T47D (cell line): ENCODE results near the gene ZNF699.
A peak's percentile ranks its signal among the peaks of the same experiment; 100 is the strongest.
"Not testable (repeated sequence)": the region's sequence is repeated elsewhere in the genome, so short reads cannot be mapped to it uniquely, and the experiment has no call there.

ENCODE experiments used
- DNase-seq, 2 experiments: peaks; one replicate each; pipeline versions ENCODE4 v3.0.0 to v3.0.0-alpha.2; 2011 to 2012; ENCODE audit warnings: low read depth in 1 of 2, low spot score in 1 of 2
- JUND ChIP-seq: IDR thresholded peaks from 2 replicates; pipeline ENCODE4 v1.6.1; 2012; ENCODE audit warnings: low read depth
- in situ Hi-C: cut with HindIII; loops from 2 replicates; pipeline ENCODE4 v1.10.0; 2016; ENCODE audit warnings: low sequenced_read_pairs, low pct_unique_long_range_greater_than_20kb

ZNF699 gene

DNA sequence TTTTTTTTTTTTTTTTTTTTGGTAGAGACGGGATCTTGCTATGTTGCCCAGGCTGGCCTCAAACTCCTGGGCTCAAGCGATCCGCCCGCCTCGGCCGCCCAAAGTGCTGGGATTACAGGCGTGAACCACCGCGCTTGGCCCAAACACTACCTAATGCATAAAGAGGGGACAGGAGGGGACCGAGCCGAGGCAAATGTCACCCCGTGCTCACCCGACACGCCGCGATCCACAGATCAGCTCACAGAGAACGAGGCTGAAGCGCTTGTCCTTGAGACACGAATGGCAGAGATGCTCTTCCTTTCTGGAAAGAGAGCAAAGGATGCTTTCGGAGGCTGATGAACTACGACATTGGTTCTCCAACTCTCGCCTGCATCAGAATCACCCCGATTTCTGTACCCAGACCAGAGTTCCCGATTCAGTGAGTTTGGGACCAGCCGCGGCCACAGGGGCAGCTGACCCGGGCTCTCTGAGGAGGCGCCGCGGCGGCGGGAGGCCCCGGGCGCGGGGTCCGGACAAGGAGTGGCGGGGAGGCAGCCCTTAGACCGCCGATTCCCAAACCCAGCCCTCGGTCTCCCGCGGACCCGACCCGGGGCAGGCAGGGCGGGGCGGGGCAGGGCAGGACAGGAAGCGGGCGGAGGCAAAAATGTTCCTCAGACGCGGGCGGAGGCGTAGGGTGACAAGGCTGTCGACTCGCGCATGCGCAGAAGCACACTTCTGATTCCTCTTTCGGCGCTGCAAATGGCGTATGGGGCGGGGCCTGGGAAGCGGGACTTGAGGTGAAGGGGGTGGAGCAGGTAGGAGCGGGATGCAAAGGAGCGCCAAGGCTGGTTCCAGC lies at the start of gene ZNF699:
Gene ZNF699, minus strand, starts transcription at position 700 of the 835 bp plus-strand sequence. CDS start 4,719 bp downstream, outside the sequence.
- in situ Hi-C loops: no loop called here
- DNase-seq: peak; percentile 83 to 97
- no peak for TF ChIP-seq JUND

DNA sequence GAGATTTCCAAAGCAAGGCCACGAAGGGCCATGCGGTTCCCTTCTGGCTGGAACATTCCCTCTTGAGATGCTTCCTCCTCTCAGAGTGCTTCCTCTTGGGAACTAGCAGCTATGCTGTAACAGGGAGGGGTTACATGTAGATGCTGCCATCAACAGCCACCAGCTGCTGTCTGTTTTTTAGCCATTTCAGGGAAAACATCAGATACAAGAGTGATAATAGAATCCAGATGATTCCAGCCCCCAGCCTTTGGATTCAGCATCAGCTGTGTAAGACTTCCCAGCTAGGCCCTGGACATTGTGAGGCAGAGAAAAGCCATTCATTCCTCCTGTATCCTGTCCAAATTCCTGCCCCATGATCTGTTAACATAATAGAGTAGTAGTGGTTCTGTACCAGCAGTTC lies 45.0 kb upstream of the ZNF699 start:
- no peak for DNase-seq
- TF ChIP-seq JUND: no peak
- in situ Hi-C loops: no loop called here

DNA sequence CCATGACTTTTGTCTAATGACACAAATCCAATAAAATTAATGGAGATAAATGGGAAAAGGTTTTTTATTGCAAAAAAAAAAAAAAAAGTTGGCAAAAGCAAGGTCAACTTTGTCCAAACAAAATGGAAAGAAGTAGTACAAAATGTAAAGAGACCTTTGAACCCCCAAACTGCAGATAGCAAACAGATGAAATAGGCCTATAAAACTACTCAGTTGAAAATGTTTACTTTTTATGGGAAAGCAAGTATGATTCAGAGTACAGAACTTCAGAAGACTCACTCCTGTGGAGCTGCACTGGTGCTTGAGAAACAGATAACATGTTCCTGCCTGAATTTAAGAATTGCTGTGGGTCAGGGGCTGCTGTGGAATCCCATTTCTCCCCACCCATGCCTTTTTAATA lies 43.4 kb upstream of the ZNF699 start:
- no peak for DNase-seq
- in situ Hi-C loops: no loop called here
- TF ChIP-seq JUND: no peak

DNA sequence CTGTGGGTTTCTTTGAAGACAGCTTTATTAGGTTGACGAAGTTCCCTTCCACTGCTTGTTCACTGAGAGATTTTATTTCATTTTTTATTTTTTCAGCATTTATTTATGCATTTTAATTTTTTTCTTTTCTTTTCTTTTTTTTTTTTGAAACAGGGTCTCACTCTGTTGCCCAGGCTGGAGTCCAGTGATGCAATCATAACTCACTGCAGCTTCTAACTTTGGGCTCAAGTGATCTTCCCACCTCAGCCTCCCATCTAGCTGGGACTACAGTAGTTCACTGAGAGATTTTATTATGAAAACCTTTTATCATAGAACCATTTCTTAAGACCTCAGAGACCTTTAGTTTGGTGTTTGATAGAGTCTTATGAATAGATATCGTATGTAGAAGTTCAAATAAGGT lies 42.9 kb upstream of the ZNF699 start:
- in situ Hi-C loops: no loop called here
- DNase-seq: no peak
- TF ChIP-seq JUND: no peak

DNA sequence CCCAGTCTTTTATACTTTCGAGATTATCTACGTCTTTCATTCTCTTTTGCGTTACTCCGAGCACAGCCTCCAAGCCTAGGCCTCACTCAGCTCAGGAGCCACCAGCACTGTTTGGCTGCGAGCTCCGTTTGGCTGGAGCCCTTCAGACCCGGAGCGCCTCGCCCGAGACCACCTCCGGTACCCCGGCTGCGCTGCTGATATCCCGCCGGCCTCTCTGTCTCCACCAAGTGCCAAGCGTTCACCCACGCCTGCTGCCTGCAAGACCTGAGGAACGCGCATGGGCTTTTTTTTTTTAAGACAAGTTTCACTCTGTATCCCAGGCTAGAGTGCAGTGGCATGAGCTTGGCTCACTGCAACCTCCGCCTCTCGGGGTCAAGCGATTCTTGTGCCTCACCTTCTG lies 39.0 kb upstream of the ZNF699 start:
- TF ChIP-seq JUND: no peak
- in situ Hi-C loops: no loop called here
- no peak for DNase-seq

GRCh38 chr19:9348253-9348652 lies 38.6 kb upstream of the ZNF699 start:
- TF ChIP-seq JUND: no peak
- in situ Hi-C loops: no loop called here
- no peak for DNase-seq

DNA sequence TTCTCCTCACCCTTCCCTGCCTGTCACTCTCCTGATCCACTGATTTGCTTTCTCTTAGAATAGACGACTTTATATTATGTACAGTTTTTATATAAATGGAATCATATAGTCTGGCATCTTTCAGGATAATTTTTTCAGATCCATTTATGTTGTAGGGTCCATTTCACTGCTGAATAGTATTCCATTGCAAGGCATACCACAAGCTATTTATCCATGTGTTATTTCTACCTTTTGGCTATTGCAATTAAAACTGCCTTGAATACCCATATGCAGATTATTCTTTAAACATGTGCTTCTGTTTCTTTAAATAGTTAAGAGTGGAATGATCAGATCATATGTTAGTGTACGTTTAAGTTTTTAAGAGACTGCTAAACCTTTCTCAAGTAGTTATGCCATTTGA lies 35.4 kb upstream of the ZNF699 start:
- DNase-seq: no peak
- in situ Hi-C loops: no loop called here

DNA sequence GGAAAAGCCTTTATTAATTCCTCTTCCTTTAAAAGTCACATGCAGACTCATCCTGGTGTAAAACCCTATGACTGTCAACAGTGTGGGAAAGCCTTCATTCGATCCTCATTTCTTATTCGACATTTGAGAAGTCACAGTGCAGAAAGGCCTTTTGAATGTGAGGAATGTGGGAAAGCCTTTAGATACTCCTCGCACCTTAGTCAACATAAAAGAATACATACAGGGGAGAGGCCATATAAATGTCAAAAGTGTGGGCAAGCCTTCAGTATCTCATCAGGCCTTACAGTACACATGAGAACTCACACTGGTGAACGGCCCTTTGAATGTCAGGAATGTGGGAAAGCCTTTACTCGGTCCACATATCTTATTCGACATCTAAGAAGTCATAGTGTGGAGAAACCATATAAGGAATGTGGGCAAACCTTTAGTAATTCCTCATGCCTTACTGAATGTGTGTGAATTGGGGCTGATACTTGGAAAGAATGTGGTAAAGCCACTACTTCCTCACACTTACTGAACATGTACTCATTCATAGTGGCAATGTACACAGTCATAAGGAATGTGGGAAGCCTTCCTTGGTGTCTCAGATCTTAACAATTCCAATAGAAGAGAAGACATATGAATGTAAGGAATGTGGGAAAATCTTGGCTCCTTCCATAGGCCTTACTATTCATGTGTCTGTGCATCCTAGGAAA lies 33.1 kb upstream of the ZNF699 start:
- in situ Hi-C loops: no loop called here
- no peak for TF ChIP-seq JUND
- peak in 1 of 2 experiments; percentile 2 for DNase-seq

More for the DNA sequence above, 35.4 kb upstream of the ZNF699 start:
- no peak for TF ChIP-seq JUND

GRCh38 chr19:9329999-9330398 lies 20.4 kb upstream of the ZNF699 start:
- TF ChIP-seq JUND: no peak
- DNase-seq: no peak
- in situ Hi-C loops: no loop called here

DNA sequence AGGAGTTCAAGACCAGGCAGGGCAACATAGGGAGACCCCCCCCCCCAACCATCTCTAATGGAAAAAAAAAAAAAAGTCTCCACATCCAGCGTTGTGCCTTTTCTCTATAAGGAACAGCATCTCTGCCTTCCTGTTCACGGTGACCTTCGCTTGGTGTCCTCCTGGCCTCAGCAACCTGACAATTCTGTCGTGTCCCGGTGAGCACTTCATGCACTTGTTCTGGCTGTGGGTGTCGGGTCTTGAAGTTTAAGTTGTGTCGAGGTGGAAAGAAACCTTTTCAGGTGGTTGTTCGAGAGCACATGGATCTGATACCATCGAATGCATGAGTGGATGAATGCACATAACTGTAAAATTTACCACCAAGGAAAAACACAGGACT lies 14.9 kb upstream of the ZNF699 start:
- TF ChIP-seq JUND: no peak
- in situ Hi-C loops: no loop called here
- no peak for DNase-seq

DNA sequence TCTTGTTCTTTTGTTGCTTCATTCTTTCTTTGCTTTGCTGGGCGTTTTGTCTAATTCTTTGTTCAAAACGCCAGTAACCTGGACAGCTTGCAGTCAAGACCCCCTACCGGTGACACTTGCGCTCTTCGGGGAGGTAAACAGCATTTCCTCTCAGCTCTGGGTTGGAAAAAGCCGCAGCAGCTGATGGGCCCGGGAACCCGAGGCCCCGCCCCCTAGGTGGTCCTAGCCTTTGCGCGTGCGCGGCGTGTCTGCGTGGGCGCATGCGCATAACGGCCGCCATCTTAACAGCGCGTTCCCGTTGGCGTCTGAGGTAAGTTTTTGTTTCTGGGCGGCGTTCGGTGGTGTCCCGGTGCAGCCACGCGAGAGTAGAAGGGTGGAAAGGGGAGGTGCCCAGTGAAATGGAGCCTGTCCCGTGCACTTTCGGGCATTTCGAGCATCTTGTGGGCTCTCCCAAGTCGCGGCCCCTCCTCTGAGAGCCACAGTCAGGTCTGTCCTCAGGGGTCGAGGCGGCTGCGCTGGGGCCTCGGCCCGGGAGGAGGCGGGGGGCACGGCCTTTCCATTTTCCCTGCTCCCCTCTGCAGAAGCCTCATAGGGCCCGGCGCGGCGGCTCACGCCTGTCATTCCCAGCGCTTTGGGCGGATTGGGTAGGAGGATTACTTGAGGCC lies 14.4 kb upstream of the ZNF699 start, which contains the start of gene ZNF559:
Gene ZNF559, plus strand, starts transcription at position 261 of the 665 bp plus-strand sequence. CDS start 14,371 bp downstream, outside the sequence.
- TF ChIP-seq JUND: no peak
- peak; percentile 61 to 96 for DNase-seq
- in situ Hi-C loops: no loop called here

DNA sequence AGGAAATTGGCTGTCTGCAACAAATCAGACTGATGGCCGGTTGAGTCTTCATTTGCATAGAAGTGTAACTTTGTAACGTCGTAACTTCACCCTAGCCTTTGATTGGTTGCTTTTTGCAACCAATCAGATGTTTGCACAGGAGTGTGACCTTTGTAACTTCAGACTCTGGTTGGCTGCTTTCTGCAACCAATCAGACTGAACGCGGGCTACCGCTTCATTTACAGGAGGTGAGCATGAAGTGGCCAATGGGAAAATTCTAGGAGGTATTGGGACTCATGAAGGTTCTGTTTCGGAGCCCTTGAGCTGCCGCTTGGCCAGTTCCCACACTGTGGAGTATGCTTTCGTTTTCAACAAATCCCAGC lies 13.9 kb upstream of the ZNF699 start:
- peak; percentile 41 to 94 for DNase-seq
- no peak for TF ChIP-seq JUND
- in situ Hi-C loops: no loop called here

DNA sequence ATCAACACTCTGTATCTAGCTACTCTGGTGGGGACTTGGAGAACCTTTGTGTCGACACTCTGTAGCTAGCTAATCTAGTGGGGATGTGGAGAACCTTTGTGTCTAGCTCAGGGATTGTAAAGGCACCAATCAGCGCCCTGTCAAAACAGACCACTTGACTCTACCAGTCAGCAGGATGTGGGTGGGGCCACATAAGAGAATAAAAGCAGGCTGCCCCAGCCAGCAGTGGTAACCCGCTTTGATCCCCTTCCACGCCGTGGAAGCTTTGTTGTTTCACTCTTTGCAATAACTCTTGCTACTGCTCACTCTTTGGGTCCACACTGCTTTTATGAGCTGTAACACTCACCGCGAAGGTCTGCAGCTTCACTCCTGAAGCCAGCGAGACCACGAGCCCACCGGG lies 12.6 kb upstream of the ZNF699 start:
- in situ Hi-C loops, DNase-seq: not testable (repeated sequence)

GRCh38 chr19:9321756-9322155 lies 12.1 kb upstream of the ZNF699 start:
- DNase-seq, in situ Hi-C loops: not testable (repeated sequence)
